ENCODE results near the gene ZNF718.
"Not testable (repeated sequence)": the region's sequence is repeated elsewhere in the genome, so short reads cannot be mapped to it uniquely, and the experiment has no call there.

The ZNF718 gene

GRCh38 chr4:124275-125081 lies at the start of gene ZNF718:
Gene ZNF718 (plus strand): TSS chr4:124501. CDS start chr4:124671, 170 bp downstream.
- H3K27me3 Mint-ChIP-seq (ENCODE audit: low read depth), result no peaks in the 10 kb centered on the region
- peak within 1 kb of the TSS; percentile 100 for H3K27ac Mint-ChIP-seq
- peaks cover 47% of the 10 kb centered on the region for H3K36me3 Mint-ChIP-seq (ENCODE audit: low read depth)
- H3K4me3 Mint-ChIP-seq, result peak within 1 kb of the TSS; percentile 96
- peaks cover 16% of the 10 kb centered on the region for H3K4me1 Mint-ChIP-seq (ENCODE audit: low read depth)
- peaks cover 36% of the 10 kb centered on the region for H3K9me3 Mint-ChIP-seq
- peak; percentile 91 for DNase-seq (ENCODE audit: low spot score)

DNA sequence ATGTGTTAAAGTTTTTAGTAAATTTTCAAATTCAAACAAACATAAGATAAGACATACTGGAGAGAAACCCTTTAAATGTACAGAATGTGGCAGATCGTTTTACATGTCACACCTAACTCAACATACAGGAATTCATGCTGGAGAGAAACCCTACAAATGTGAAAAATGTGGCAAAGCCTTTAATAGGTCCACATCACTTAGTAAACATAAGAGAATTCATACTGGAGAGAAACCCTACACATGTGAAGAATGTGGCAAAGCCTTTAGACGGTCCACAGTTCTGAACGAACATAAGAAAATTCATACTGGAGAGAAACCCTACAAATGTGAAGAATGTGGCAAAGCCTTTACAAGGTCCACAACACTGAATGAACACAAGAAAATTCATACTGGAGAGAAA lies 38.4 kb upstream of the ZNF718 start:
- Mint-ChIP-seq H3K27me3 (ENCODE audit: low read depth) (no peaks in the 10 kb centered on the region), H3K4me3 (no peak overlapping the region), H3K9me3 (peaks cover 74% of the 10 kb centered on the region), H3K4me1 (ENCODE audit: low read depth) (no peaks in the 10 kb centered on the region), H3K27ac (no peak overlapping the region), H3K36me3 (ENCODE audit: low read depth) (peaks cover 34% of the 10 kb centered on the region)
- DNase-seq (ENCODE audit: low spot score), result no peak

DNA sequence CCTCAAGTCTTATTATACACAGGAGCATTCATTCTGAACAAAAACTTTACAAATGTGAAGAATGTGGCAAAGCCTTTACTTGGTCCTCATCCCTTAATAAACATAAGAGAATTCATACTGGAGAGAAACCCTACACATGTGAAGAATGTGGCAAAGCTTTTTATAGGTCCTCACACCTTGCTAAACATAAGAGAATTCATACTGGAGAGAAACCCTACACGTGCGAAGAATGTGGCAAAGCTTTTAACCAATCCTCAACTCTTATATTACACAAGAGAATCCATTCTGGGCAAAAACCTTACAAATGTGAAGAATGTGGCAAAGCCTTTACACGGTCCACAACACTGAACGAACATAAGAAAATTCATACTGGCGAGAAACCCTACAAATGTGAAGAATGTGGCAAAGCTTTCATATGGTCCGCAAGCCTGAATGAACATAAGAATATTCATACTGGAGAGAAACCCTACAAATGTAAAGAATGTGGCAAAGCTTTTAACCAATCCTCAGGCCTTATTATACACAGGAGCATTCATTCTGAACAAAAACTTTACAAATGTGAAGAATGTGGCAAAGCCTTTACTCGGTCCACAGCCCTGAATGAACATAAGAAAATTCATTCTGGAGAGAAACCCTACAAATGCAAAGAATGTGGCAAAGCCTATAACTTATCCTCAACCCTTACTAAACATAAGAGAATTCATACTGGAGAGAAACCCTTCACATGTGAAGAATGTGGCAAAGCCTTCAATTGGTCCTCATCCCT lies 37.6 kb upstream of the ZNF718 start:
- not testable (repeated sequence) for H3K4me1 Mint-ChIP-seq (ENCODE audit: low read depth); H3K27me3 Mint-ChIP-seq (ENCODE audit: low read depth); H3K27ac Mint-ChIP-seq; H3K4me3 Mint-ChIP-seq; DNase-seq (ENCODE audit: low spot score)
- H3K9me3 Mint-ChIP-seq, result peaks cover 74% of the 10 kb centered on the region
- peaks cover 29% of the 10 kb centered on the region for H3K36me3 Mint-ChIP-seq (ENCODE audit: low read depth)

- Mint-ChIP-seq H3K36me3 (ENCODE audit: low read depth) (no peaks in the 10 kb centered on the region), H3K9me3 (peaks cover 60% of the 10 kb centered on the region), H3K4me3 (no peak overlapping the region), H3K27me3 (ENCODE audit: low read depth) (no peaks in the 10 kb centered on the region), H3K27ac (no peak overlapping the region), H3K4me1 (ENCODE audit: low read depth) (no peaks in the 10 kb centered on the region)
- DNase-seq (ENCODE audit: low spot score), result no peak
These were observed 25.9 kb upstream of the ZNF718 start for GRCh38 chr4:98386-98785.

DNA sequence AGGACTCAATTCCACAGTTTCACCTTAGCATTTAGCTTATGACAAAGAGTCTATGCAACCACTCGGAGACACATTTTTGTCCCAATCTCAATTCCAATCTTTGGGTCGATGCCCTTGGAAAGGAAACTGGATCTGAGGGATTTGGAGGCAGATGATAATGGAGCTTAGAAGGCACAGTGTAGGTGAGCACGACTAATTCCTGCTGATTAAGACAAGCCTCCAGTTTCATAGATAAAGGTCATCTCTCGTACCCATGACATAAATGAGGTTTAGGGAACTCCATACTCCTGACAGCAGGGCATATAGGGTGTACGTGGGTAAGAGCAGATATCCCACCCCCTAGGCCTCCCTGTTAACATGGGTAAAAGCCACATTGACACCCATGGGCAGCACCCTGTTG lies 24.4 kb upstream of the ZNF718 start:
- Mint-ChIP-seq H3K27ac (no peak overlapping the region), H3K27me3 (ENCODE audit: low read depth) (no peaks in the 10 kb centered on the region), H3K4me1 (ENCODE audit: low read depth) (no peaks in the 10 kb centered on the region), H3K9me3 (peaks cover 52% of the 10 kb centered on the region), H3K36me3 (ENCODE audit: low read depth) (no peaks in the 10 kb centered on the region), H3K4me3 (no peak overlapping the region)
- DNase-seq (ENCODE audit: low spot score), result no peak

DNA sequence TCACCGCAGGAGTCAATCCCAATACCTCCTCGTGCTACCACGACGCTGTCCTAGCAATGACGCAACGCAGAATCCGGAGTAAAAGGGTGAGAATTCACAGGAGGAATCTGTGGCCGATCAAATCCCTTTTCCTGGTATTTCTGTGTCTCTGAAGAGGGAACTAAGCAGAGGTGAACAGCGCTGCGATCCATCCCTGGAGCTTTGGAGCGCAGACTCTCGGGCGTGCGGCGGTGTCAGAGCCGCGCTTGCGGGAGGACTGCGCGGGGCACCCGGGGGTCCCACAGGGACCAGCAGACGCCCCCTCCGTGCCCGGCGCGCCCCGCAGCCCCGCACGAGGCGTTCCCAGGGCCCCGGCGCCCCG lies 17.2 kb upstream of the ZNF718 start:
- Mint-ChIP-seq H3K27me3 (ENCODE audit: low read depth) (peaks cover 20% of the 10 kb centered on the region), H3K4me3 (no peak overlapping the region), H3K27ac (no peak overlapping the region), H3K4me1 (ENCODE audit: low read depth) (no peaks in the 10 kb centered on the region), H3K9me3 (peaks cover 71% of the 10 kb centered on the region), H3K36me3 (ENCODE audit: low read depth) (peaks cover 10% of the 10 kb centered on the region)
- DNase-seq (ENCODE audit: low spot score), result no peak

GRCh38 chr4:107444-108429 lies 16.6 kb upstream of the ZNF718 start:
- peaks cover 10% of the 10 kb centered on the region for H3K36me3 Mint-ChIP-seq (ENCODE audit: low read depth)

GRCh38 chr4:112771-113170 lies 11.5 kb upstream of the ZNF718 start:
- peaks cover 69% of the 10 kb centered on the region for H3K9me3 Mint-ChIP-seq
- H3K27ac Mint-ChIP-seq, result no peak overlapping the region
- H3K4me3 Mint-ChIP-seq, result no peak overlapping the region
- peaks cover 13% of the 10 kb centered on the region for H3K27me3 Mint-ChIP-seq (ENCODE audit: low read depth)
- no peak for DNase-seq (ENCODE audit: low spot score)
- peaks cover 3% of the 10 kb centered on the region for H3K4me1 Mint-ChIP-seq (ENCODE audit: low read depth)
- H3K36me3 Mint-ChIP-seq (ENCODE audit: low read depth), result peaks cover 10% of the 10 kb centered on the region

More at GRCh38 chr4:107444-108429, 16.6 kb upstream of the ZNF718 start:
- Mint-ChIP-seq H3K4me3 (no peak overlapping the region), H3K9me3 (peaks cover 69% of the 10 kb centered on the region), H3K27ac (no peak overlapping the region), H3K4me1 (ENCODE audit: low read depth) (no peaks in the 10 kb centered on the region), H3K27me3 (ENCODE audit: low read depth) (peaks cover 20% of the 10 kb centered on the region)
- DNase-seq (ENCODE audit: low spot score), result no peak

DNA sequence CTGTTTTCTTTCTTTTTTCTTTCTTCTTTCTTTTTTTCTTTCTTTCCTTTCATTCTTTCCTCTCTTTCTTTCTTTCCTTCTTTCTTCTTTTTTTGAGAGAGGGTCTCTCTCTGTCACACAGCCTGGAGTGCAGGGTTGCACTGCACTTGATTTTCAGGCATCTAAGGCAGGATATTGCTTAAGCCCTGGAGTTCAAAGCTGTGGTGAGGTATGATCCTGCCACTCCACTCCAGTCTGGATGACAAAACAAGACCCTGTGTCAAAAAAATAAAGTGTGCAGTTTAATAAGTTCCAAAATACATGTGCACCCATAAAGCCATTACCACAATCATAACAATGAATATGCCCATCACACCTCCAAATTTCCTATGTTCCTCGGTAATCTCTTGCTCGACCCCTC lies 10.6 kb upstream of the ZNF718 start:
- Mint-ChIP-seq H3K4me3 (no peak overlapping the region), H3K27me3 (ENCODE audit: low read depth) (peaks cover 5% of the 10 kb centered on the region), H3K36me3 (ENCODE audit: low read depth) (peaks cover 6% of the 10 kb centered on the region)

GRCh38 chr4:114149-114548 lies 10.2 kb upstream of the ZNF718 start:
- Mint-ChIP-seq H3K27me3 (ENCODE audit: low read depth) (peaks cover 1% of the 10 kb centered on the region), H3K36me3 (ENCODE audit: low read depth) (peaks cover 3% of the 10 kb centered on the region), H3K27ac (no peak overlapping the region), H3K4me1 (ENCODE audit: low read depth) (peaks cover 3% of the 10 kb centered on the region), H3K4me3 (no peak overlapping the region), H3K9me3 (peaks cover 64% of the 10 kb centered on the region)
- no peak for DNase-seq (ENCODE audit: low spot score)

More for the DNA sequence above, 10.6 kb upstream of the ZNF718 start:
- peaks cover 3% of the 10 kb centered on the region for H3K4me1 Mint-ChIP-seq (ENCODE audit: low read depth)
- H3K27ac Mint-ChIP-seq, result no peak overlapping the region
- H3K9me3 Mint-ChIP-seq, result peaks cover 65% of the 10 kb centered on the region
- no peak for DNase-seq (ENCODE audit: low spot score)

GRCh38 chr4:116499-116898 lies 7.8 kb upstream of the ZNF718 start:
- DNase-seq (ENCODE audit: low spot score), result no peak
- Mint-ChIP-seq H3K4me1 (ENCODE audit: low read depth) (peaks cover 9% of the 10 kb centered on the region), H3K4me3 (no peak overlapping the region), H3K36me3 (ENCODE audit: low read depth) (peaks cover 8% of the 10 kb centered on the region), H3K27ac (no peak overlapping the region), H3K9me3 (peaks cover 62% of the 10 kb centered on the region), H3K27me3 (ENCODE audit: low read depth) (no peaks in the 10 kb centered on the region)

- no peaks in the 10 kb centered on the region for H3K27me3 Mint-ChIP-seq (ENCODE audit: low read depth)
- H3K4me1 Mint-ChIP-seq (ENCODE audit: low read depth), result peaks cover 15% of the 10 kb centered on the region
- no peak for DNase-seq (ENCODE audit: low spot score)
- H3K4me3 Mint-ChIP-seq, result no peak overlapping the region
- H3K9me3 Mint-ChIP-seq, result peaks cover 49% of the 10 kb centered on the region
- peak overlapping the region; percentile 73 for H3K27ac Mint-ChIP-seq
- H3K36me3 Mint-ChIP-seq (ENCODE audit: low read depth), result peaks cover 36% of the 10 kb centered on the region
These were observed 3.7 kb upstream of the ZNF718 start for GRCh38 chr4:120616-121015.

- peak overlapping the region; percentile 73 for H3K27ac Mint-ChIP-seq
- DNase-seq (ENCODE audit: low spot score), result peak; percentile 8
- peaks cover 45% of the 10 kb centered on the region for H3K36me3 Mint-ChIP-seq (ENCODE audit: low read depth)
- H3K27me3 Mint-ChIP-seq (ENCODE audit: low read depth), result no peaks in the 10 kb centered on the region
- H3K9me3 Mint-ChIP-seq, result peaks cover 53% of the 10 kb centered on the region
- peak overlapping the region; percentile 55 for H3K4me3 Mint-ChIP-seq
- H3K4me1 Mint-ChIP-seq (ENCODE audit: low read depth), result peaks cover 18% of the 10 kb centered on the region
These were observed 2.8 kb upstream of the ZNF718 start for GRCh38 chr4:121408-122084.

Data from T-helper 2 cell treated with Interferon-gamma antibody and Interleukin-4, amounts not matched to agents 5 μg/mL and 100 μg/mL, for 36 hours (primary cell).